Uterus (tissue), 4 donors: ENCODE data around the gene SIX2. TPM values are rescaled to one million over a fixed set of nuclear protein-coding genes. Genes with fewer than 3 reads are reported as not detected.

Source experiments
- DNase-seq, 2 donors: peaks; one replicate each; pipeline ENCODE4 v3.0.0-alpha.2; 2019 to 2020
- H3K27ac ChIP-seq, 2 donors: fragments of 200-600 bp; sonication (generic); 1 replicate in 1 of 2; 2 replicates in 1 of 2; pipeline ENCODE4 v1.5.1; 2016 to 2018
- H3K27me3 ChIP-seq, 2 donors: fragments of 200-600 bp; sonication (generic); one replicate each; pipeline ENCODE4 v1.5.1; 2018 to 2019; ENCODE audit warnings: control low read depth in 1 of 2
- H3K36me3 ChIP-seq, 2 donors: fragments of 200-600 bp; sonication (generic); one replicate each; pipeline ENCODE4 v1.5.1; 2019; ENCODE audit warnings: control low read depth in 1 of 2
- H3K4me1 ChIP-seq, 2 donors: fragments of 200-600 bp; sonication (generic); one replicate each; pipeline ENCODE4 v1.5.1; 2018 to 2019; ENCODE audit warnings: control low read depth in 1 of 2
- H3K4me3 ChIP-seq, 2 donors: fragments of 200-600 bp; sonication (generic); 1 replicate in 1 of 2; 2 replicates in 1 of 2; pipeline ENCODE4 v1.5.1; 2018 to 2019; ENCODE audit warnings: mild to moderate bottlenecking in 1 of 2
- H3K9me3 ChIP-seq, 2 donors: fragments of 200-600 bp; sonication (generic); one replicate each; pipeline ENCODE4 v1.5.1; 2019; ENCODE audit warnings: control low read depth in 1 of 2
- CTCF ChIP-seq, 4 experiments: fragments of 200-600 bp in 2 of 4; fragments of 450-650 bp in 2 of 4; sonication (generic) in 2 of 4; IDR thresholded peaks; one replicate each; pipeline ENCODE4 v1.5.1; 2016 to 2019; ENCODE audit warnings: antibody characterized with exemption in 4 of 4, mild to moderate bottlenecking in 2 of 4, moderate library complexity in 1 of 4
- POLR2A ChIP-seq, 2 donors: fragments of 450-650 bp; IDR thresholded peaks; one replicate each; pipeline ENCODE4 v1.6.1; 2016; ENCODE audit warnings: antibody characterized with exemption in 2 of 2, mild to moderate bottlenecking in 1 of 2, moderate library complexity in 1 of 2
- intact Hi-C: fragments of 100-400 bp; cut with DNase I; formaldehyde crosslinking; loops from one replicate; pipeline ENCODE4 v1.15.1; 2023; ENCODE audit warnings: low total_unique reads
- total RNA-seq, 4 donors: library from RNA; depleted of rRNA in 3 of 4; stranded (reverse); fragments of >200 nt in 3 of 4; gene quantifications; one replicate each; pipeline versions ENCODE4 v1.1.0 to v1.2.4, GENCODE V29; 2014 to 2023
- donor health status: DM: yes; HTN: yes; CAD: no.

The SIX2 gene
- total RNA-seq, 4 donors from 2014 or later, result 0.24 to 0.48 TPM; not detected in 2

GRCh38 chr2:44960871-44961270 is 48.4 kb downstream of the SIX2 start:
- H3K9me3 ChIP-seq, result no peaks in the 10 kb centered on the region
- no peaks in the 10 kb centered on the region for H3K36me3 ChIP-seq
- peaks cover 0 to under 1% of the 10 kb centered on the region in 2 donors for H3K4me1 ChIP-seq
- no peak overlapping the region for H3K4me3 ChIP-seq
- H3K27ac ChIP-seq, result no peak overlapping the region
- intact Hi-C loops, result no loop called here
- no peak for DNase-seq
- TF ChIP-seq CTCF (IDR thresholded peaks at IDR 0.05) (no peak), POLR2A (IDR thresholded peaks at IDR 0.05) (no peak)
- no peaks in the 10 kb centered on the region for H3K27me3 ChIP-seq

GRCh38 chr2:44959855-44960254 is 49.4 kb downstream of the SIX2 start:
- Histone ChIP-seq H3K27ac (no peak overlapping the region), H3K9me3 (no peaks in the 10 kb centered on the region), H3K4me3 (no peak overlapping the region), H3K4me1 (peaks cover 0 to 10% of the 10 kb centered on the region in 2 donors), H3K27me3 (no peaks in the 10 kb centered on the region), H3K36me3 (no peaks in the 10 kb centered on the region)
- intact Hi-C loops, result loop anchor here (10.0 kb wide), 1 partner anchor 475 kb away; no protein-coding TSS in a partner anchor
- TF ChIP-seq CTCF (IDR thresholded peaks at IDR 0.05) (no peak), POLR2A (IDR thresholded peaks at IDR 0.05) (no peak)
- DNase-seq, result no peak

GRCh38 chr2:44957656-44958327 is 51.5 kb downstream of the SIX2 start:
- Histone ChIP-seq H3K4me3 (no peak overlapping the region), H3K4me1 (peaks cover 0 to 15% of the 10 kb centered on the region in 2 donors), H3K27ac (no peak overlapping the region), H3K9me3 (no peaks in the 10 kb centered on the region), H3K36me3 (no peaks in the 10 kb centered on the region), H3K27me3 (peaks cover 5 to 9% of the 10 kb centered on the region in 2 donors)
- TF ChIP-seq CTCF (IDR thresholded peaks at IDR 0.05) (no peak), POLR2A (IDR thresholded peaks at IDR 0.05) (no peak)
- intact Hi-C loops, result loop anchor here (10.0 kb wide), 1 partner anchor 473 kb away; no protein-coding TSS in a partner anchor
- DNase-seq, result no peak

- H3K27me3 ChIP-seq, result peaks cover 5 to 9% of the 10 kb centered on the region in 2 donors
- no peak for DNase-seq
- H3K4me3 ChIP-seq, result no peak overlapping the region
- H3K4me1 ChIP-seq, result peaks cover 0 to 15% of the 10 kb centered on the region in 2 donors
- TF ChIP-seq POLR2A (IDR thresholded peaks at IDR 0.05) (no peak), CTCF (IDR thresholded peaks at IDR 0.05) (no peak)
- intact Hi-C loops, result loop anchor here (10.0 kb wide), 1 partner anchor 472 kb away; no protein-coding TSS in a partner anchor
- H3K27ac ChIP-seq, result no peak overlapping the region
- H3K36me3 ChIP-seq, result no peaks in the 10 kb centered on the region
- H3K9me3 ChIP-seq, result no peaks in the 10 kb centered on the region
These were observed 52.4 kb downstream of the SIX2 start for GRCh38 chr2:44956843-44957242.

GRCh38 chr2:44955593-44956392 is 53.5 kb downstream of the SIX2 start:
- intact Hi-C loops, result loop anchor here (10.0 kb wide), 1 partner anchor 471 kb away; no protein-coding TSS in a partner anchor
- Histone ChIP-seq H3K27me3 (peaks cover 5 to 15% of the 10 kb centered on the region in 2 donors), H3K9me3 (no peaks in the 10 kb centered on the region), H3K27ac (no peak overlapping the region), H3K4me3 (no peak overlapping the region), H3K36me3 (no peaks in the 10 kb centered on the region), H3K4me1 (peaks cover 0 to 15% of the 10 kb centered on the region in 2 donors)
- peak; percentile 32 to 64 for DNase-seq
- TF ChIP-seq POLR2A (IDR thresholded peaks at IDR 0.05) (no peak), CTCF (IDR thresholded peaks at IDR 0.05) (peak; percentile 76 to 92 (median 82))
